HEK293 (cell line): ENCODE measurements around the gene TMC4.

Experiments
- GLIS2 ChIP-seq: fragments of 450-650 bp; formaldehyde crosslinking; IDR thresholded peaks from 2 replicates; pipeline ENCODE4 v1.5.1; 2016; ENCODE audit warnings: missing biosample characterization, missing genetic modification characterization
- ZNF146 ChIP-seq: fragments of 450-650 bp; formaldehyde crosslinking; IDR thresholded peaks from 2 replicates; pipeline ENCODE4 v1.5.1; 2016; ENCODE audit warnings: missing biosample characterization, missing genetic modification characterization
- ZNF23 ChIP-seq: fragments of 450-650 bp; formaldehyde crosslinking; IDR thresholded peaks from 2 replicates; pipeline ENCODE4 v1.5.1; 2016; ENCODE audit warnings: missing biosample characterization, missing genetic modification characterization, borderline replicate concordance
- ZNF24 ChIP-seq: fragments of 450-650 bp; formaldehyde crosslinking; IDR thresholded peaks from 2 replicates; pipeline ENCODE4 v1.5.1; 2016; ENCODE audit warnings: missing biosample characterization, missing genetic modification characterization
- ZNF274 ChIP-seq, 2 experiments: fragments of 200-500 bp in 1 of 2; fragments of 450-650 bp in 1 of 2; sonication (Bioruptor generic) in 1 of 2; formaldehyde crosslinking in 1 of 2; IDR thresholded peaks; 2 replicates each; pipeline versions ENCODE4 v1.5.1 to v1.6.1; 2014 to 2016; ENCODE audit warnings: borderline replicate concordance in 1 of 2, inconsistent platforms in 1 of 2, low read length in 1 of 2, missing biosample characterization in 1 of 2, missing genetic modification characterization in 1 of 2
- ZNF302 ChIP-seq: fragments of 450-650 bp; formaldehyde crosslinking; IDR thresholded peaks from 2 replicates; pipeline ENCODE4 v1.5.1; 2016; ENCODE audit warnings: missing biosample characterization, missing genetic modification characterization, low read depth
- ZNF404 ChIP-seq: fragments of 450-650 bp; formaldehyde crosslinking; IDR thresholded peaks from 2 replicates; pipeline ENCODE4 v1.5.1; 2017; ENCODE audit warnings: missing biosample characterization, missing genetic modification characterization
- TF ChIP-seq, protein P1 (sequence below): fragments of 450-650 bp; formaldehyde crosslinking; IDR thresholded peaks from 2 replicates; pipeline ENCODE4 v1.5.1; 2016; ENCODE audit warnings: missing biosample characterization, missing genetic modification characterization
- TF ChIP-seq, protein P2 (sequence below): fragments of 450-650 bp; formaldehyde crosslinking; optimal IDR thresholded peaks from 2 replicates; pipeline ENCODE3; 2016; ENCODE audit warnings: missing biosample characterization, mild to moderate bottlenecking, missing genetic modification characterization
- TF ChIP-seq, protein P3 (sequence below): fragments of 450-650 bp; formaldehyde crosslinking; IDR thresholded peaks from 2 replicates; pipeline ENCODE4 v1.5.1; 2016; ENCODE audit warnings: missing biosample characterization, missing genetic modification characterization
- TF ChIP-seq, protein P4 (sequence below): fragments of 450-650 bp; formaldehyde crosslinking; IDR thresholded peaks from 2 replicates; pipeline ENCODE4 v1.5.1; 2017; ENCODE audit warnings: missing biosample characterization, missing genetic modification characterization
- TF ChIP-seq, protein P5 (sequence below): fragments of 450-650 bp; formaldehyde crosslinking; IDR thresholded peaks from 2 replicates; pipeline ENCODE4 v1.5.1; 2016; ENCODE audit warnings: missing biosample characterization, missing genetic modification characterization
- TF ChIP-seq, protein P6 (sequence below): fragments of 450-650 bp; formaldehyde crosslinking; IDR thresholded peaks from 2 replicates; pipeline ENCODE4 v1.5.1; 2016; ENCODE audit warnings: missing biosample characterization, missing genetic modification characterization
- TF ChIP-seq, protein P7 (sequence below): fragments of 450-650 bp; formaldehyde crosslinking; IDR thresholded peaks from 2 replicates; pipeline ENCODE4 v1.5.1; 2016; ENCODE audit warnings: missing biosample characterization, missing genetic modification characterization

DNA sequence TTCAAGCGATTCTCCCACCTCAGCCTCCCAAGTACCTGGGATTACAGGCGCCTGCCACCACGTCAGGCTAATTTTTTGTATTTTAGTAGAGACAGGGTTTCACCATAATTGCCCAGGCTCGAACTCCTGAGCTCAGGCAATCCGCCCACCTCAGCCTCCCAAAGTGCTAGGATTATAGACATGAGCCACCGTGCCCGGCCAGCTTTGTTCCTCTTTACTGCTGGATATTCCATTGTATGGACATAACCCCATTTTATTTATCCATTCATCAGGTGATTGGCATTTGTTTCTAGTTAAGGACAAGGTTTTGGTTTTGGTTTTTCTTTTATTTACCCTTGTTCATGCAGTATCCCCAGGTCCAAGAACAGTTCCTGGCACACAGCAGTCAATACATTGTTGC lies 23.6 kb upstream of the TMC4 start:
- TF ChIP-seq ZNF24 (tag by site-specific recombination) = no peak
- TF ChIP-seq ZNF404 = no peak
- TF ChIP-seq, protein P1, sequence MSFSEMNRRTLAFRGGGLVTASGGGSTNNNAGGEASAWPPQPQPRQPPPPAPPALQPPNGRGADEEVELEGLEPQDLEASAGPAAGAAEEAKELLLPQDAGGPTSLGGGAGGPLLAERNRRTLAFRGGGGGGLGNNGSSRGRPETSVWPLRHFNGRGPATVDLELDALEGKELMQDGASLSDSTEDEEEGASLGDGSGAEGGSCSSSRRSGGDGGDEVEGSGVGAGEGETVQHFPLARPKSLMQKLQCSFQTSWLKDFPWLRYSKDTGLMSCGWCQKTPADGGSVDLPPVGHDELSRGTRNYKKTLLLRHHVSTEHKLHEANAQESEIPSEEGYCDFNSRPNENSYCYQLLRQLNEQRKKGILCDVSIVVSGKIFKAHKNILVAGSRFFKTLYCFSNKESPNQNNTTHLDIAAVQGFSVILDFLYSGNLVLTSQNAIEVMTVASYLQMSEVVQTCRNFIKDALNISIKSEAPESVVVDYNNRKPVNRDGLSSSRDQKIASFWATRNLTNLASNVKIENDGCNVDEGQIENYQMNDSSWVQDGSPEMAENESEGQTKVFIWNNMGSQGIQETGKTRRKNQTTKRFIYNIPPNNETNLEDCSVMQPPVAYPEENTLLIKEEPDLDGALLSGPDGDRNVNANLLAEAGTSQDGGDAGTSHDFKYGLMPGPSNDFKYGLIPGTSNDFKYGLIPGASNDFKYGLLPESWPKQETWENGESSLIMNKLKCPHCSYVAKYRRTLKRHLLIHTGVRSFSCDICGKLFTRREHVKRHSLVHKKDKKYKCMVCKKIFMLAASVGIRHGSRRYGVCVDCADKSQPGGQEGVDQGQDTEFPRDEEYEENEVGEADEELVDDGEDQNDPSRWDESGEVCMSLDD (tag by site-specific recombination) = no peak
- TF ChIP-seq, protein P2, sequence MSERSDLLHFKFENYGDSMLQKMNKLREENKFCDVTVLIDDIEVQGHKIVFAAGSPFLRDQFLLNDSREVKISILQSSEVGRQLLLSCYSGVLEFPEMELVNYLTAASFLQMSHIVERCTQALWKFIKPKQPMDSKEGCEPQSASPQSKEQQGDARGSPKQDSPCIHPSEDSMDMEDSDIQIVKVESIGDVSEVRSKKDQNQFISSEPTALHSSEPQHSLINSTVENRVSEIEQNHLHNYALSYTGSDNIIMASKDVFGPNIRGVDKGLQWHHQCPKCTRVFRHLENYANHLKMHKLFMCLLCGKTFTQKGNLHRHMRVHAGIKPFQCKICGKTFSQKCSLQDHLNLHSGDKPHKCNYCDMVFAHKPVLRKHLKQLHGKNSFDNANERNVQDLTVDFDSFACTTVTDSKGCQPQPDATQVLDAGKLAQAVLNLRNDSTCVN (tag by site-specific recombination) = no peak
- TF ChIP-seq, protein P3, sequence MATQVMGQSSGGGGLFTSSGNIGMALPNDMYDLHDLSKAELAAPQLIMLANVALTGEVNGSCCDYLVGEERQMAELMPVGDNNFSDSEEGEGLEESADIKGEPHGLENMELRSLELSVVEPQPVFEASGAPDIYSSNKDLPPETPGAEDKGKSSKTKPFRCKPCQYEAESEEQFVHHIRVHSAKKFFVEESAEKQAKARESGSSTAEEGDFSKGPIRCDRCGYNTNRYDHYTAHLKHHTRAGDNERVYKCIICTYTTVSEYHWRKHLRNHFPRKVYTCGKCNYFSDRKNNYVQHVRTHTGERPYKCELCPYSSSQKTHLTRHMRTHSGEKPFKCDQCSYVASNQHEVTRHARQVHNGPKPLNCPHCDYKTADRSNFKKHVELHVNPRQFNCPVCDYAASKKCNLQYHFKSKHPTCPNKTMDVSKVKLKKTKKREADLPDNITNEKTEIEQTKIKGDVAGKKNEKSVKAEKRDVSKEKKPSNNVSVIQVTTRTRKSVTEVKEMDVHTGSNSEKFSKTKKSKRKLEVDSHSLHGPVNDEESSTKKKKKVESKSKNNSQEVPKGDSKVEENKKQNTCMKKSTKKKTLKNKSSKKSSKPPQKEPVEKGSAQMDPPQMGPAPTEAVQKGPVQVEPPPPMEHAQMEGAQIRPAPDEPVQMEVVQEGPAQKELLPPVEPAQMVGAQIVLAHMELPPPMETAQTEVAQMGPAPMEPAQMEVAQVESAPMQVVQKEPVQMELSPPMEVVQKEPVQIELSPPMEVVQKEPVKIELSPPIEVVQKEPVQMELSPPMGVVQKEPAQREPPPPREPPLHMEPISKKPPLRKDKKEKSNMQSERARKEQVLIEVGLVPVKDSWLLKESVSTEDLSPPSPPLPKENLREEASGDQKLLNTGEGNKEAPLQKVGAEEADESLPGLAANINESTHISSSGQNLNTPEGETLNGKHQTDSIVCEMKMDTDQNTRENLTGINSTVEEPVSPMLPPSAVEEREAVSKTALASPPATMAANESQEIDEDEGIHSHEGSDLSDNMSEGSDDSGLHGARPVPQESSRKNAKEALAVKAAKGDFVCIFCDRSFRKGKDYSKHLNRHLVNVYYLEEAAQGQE (tag by site-specific recombination) = no peak
- TF ChIP-seq, protein P4, sequence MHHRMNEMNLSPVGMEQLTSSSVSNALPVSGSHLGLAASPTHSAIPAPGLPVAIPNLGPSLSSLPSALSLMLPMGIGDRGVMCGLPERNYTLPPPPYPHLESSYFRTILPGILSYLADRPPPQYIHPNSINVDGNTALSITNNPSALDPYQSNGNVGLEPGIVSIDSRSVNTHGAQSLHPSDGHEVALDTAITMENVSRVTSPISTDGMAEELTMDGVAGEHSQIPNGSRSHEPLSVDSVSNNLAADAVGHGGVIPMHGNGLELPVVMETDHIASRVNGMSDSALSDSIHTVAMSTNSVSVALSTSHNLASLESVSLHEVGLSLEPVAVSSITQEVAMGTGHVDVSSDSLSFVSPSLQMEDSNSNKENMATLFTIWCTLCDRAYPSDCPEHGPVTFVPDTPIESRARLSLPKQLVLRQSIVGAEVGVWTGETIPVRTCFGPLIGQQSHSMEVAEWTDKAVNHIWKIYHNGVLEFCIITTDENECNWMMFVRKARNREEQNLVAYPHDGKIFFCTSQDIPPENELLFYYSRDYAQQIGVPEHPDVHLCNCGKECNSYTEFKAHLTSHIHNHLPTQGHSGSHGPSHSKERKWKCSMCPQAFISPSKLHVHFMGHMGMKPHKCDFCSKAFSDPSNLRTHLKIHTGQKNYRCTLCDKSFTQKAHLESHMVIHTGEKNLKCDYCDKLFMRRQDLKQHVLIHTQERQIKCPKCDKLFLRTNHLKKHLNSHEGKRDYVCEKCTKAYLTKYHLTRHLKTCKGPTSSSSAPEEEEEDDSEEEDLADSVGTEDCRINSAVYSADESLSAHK (tag by site-specific recombination) = no peak
- TF ChIP-seq, protein P5, sequence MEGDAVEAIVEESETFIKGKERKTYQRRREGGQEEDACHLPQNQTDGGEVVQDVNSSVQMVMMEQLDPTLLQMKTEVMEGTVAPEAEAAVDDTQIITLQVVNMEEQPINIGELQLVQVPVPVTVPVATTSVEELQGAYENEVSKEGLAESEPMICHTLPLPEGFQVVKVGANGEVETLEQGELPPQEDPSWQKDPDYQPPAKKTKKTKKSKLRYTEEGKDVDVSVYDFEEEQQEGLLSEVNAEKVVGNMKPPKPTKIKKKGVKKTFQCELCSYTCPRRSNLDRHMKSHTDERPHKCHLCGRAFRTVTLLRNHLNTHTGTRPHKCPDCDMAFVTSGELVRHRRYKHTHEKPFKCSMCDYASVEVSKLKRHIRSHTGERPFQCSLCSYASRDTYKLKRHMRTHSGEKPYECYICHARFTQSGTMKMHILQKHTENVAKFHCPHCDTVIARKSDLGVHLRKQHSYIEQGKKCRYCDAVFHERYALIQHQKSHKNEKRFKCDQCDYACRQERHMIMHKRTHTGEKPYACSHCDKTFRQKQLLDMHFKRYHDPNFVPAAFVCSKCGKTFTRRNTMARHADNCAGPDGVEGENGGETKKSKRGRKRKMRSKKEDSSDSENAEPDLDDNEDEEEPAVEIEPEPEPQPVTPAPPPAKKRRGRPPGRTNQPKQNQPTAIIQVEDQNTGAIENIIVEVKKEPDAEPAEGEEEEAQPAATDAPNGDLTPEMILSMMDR (tag by site-specific recombination) = no peak
- no peak for TF ChIP-seq ZNF146 (tag by site-specific recombination)
- TF ChIP-seq, protein P6, sequence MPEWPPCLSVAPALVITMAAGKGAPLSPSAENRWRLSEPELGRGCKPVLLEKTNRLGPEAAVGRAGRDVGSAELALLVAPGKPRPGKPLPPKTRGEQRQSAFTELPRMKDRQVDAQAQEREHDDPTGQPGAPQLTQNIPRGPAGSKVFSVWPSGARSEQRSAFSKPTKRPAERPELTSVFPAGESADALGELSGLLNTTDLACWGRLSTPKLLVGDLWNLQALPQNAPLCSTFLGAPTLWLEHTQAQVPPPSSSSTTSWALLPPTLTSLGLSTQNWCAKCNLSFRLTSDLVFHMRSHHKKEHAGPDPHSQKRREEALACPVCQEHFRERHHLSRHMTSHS = no peak
- no peak for TF ChIP-seq GLIS2 (tag by site-specific recombination)
- TF ChIP-seq ZNF274 (IDR thresholded peaks at IDR 0.05; ENCODE audit: low read length) = no peak
- TF ChIP-seq ZNF274 (tag by site-specific recombination; IDR thresholded peaks at IDR 0.05; ENCODE audit: borderline replicate concordance) = no peak
- no peak for TF ChIP-seq ZNF23 (tag by site-specific recombination)
- TF ChIP-seq, protein P7, sequence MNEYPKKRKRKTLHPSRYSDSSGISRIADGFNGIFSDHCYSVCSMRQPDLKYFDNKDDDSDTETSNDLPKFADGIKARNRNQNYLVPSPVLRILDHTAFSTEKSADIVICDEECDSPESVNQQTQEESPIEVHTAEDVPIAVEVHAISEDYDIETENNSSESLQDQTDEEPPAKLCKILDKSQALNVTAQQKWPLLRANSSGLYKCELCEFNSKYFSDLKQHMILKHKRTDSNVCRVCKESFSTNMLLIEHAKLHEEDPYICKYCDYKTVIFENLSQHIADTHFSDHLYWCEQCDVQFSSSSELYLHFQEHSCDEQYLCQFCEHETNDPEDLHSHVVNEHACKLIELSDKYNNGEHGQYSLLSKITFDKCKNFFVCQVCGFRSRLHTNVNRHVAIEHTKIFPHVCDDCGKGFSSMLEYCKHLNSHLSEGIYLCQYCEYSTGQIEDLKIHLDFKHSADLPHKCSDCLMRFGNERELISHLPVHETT (tag by site-specific recombination) = no peak
- no peak for TF ChIP-seq ZNF302 (tag by site-specific recombination)
